HEK293 (cell line): Measurements from ENCODE around the gene NAGLU.

Experiments used
- CTCF ChIA-PET: fragments of 350-600 bp; formaldehyde crosslinking; extraction: SDS; loops from one replicate; lab custom pipeline; 2021; ENCODE audit warnings: antibody characterized with exemption; lab: Yijun Ruan, JAX
- POLR2A ChIA-PET: fragments of 300-600 bp; formaldehyde crosslinking; extraction: SDS; loops from one replicate; lab custom pipeline; 2020; ENCODE audit warnings: antibody characterized with exemption, inconsistent platforms; lab: Yijun Ruan, JAX
- H3K27ac ChIP-seq: fragments of 200-500 bp; sonication (Bioruptor generic); 2 replicates; pipeline ENCODE4 v1.5.1; 2014; ENCODE audit warnings: low read depth, low read length, control low read depth, inconsistent platforms; ENCODE audit errors: extremely low read depth
- H3K36me3 ChIP-seq, 2 experiments: fragments of 200-500 bp in 1 of 2; sonication (Bioruptor generic) in 1 of 2; 1 replicate in 1 of 2; 2 replicates in 1 of 2; pipeline ENCODE4 v1.5.1; 2014 to 2017; ENCODE audit warnings: inconsistent platforms in 2 of 2, low read length in 2 of 2; ENCODE audit not compliant: control insufficient read depth in 2 of 2, insufficient read depth in 1 of 2
- H3K4me1 ChIP-seq: fragments of 200-500 bp; sonication (Bioruptor generic); 2 replicates; pipeline ENCODE4 v1.5.1; 2014; ENCODE audit warnings: mild to moderate bottlenecking, low read length, inconsistent platforms; ENCODE audit not compliant: control insufficient read depth, insufficient read depth
- H3K4me3 ChIP-seq: 2 replicates; pipeline ENCODE4 v1.5.1; 2011; ENCODE audit warnings: low read depth, mild to moderate bottlenecking, control low read depth, low read length, moderate library complexity
- H3K9me3 ChIP-seq: fragments of 200-500 bp; sonication (Bioruptor generic); 2 replicates; pipeline ENCODE4 v1.5.1; 2014; ENCODE audit warnings: low read depth, low read length, inconsistent platforms; ENCODE audit not compliant: control insufficient read depth, insufficient read depth
- IKZF3 ChIP-seq: fragments of 450-650 bp; IDR thresholded peaks from 2 replicates; pipeline ENCODE4 v1.5.0; 2018; ENCODE audit warnings: missing biosample characterization, mild to moderate bottlenecking, missing genetic modification characterization, moderate library complexity
- KLF7 ChIP-seq: fragments of 450-650 bp; formaldehyde crosslinking; IDR thresholded peaks from 2 replicates; pipeline ENCODE4 v1.5.1; 2016; ENCODE audit warnings: missing biosample characterization, missing genetic modification characterization, borderline replicate concordance
- SP7 ChIP-seq: fragments of 450-650 bp; formaldehyde crosslinking; IDR thresholded peaks from 2 replicates; pipeline ENCODE4 v1.5.1; 2016; ENCODE audit warnings: missing biosample characterization, missing genetic modification characterization
- TRIM28 ChIP-seq: IDR thresholded peaks from 2 replicates; pipeline ENCODE4 v1.6.1; 2011; ENCODE audit warnings: low read length, control low read depth, borderline replicate concordance
- YY2 ChIP-seq: fragments of 450-650 bp; formaldehyde crosslinking; IDR thresholded peaks from 2 replicates; pipeline ENCODE4 v1.5.1; 2016; ENCODE audit warnings: missing biosample characterization, missing genetic modification characterization
- ZNF133 ChIP-seq: fragments of 450-650 bp; formaldehyde crosslinking; IDR thresholded peaks from 2 replicates; pipeline ENCODE4 v1.5.1; 2016; ENCODE audit warnings: missing biosample characterization, missing genetic modification characterization
- ZNF157 ChIP-seq: fragments of 450-650 bp; formaldehyde crosslinking; IDR thresholded peaks from 2 replicates; pipeline ENCODE4 v1.5.1; 2016; ENCODE audit warnings: missing biosample characterization, missing genetic modification characterization
- ZNF174 ChIP-seq: fragments of 450-650 bp; formaldehyde crosslinking; IDR thresholded peaks from 2 replicates; pipeline ENCODE4 v1.5.0; 2017; ENCODE audit warnings: missing biosample characterization, mild to moderate bottlenecking, missing genetic modification characterization
- ZNF350 ChIP-seq: fragments of 450-650 bp; formaldehyde crosslinking; IDR thresholded peaks from 2 replicates; pipeline ENCODE4 v1.5.0; 2017; ENCODE audit warnings: missing biosample characterization, mild to moderate bottlenecking, missing genetic modification characterization
- ZNF571 ChIP-seq: fragments of 450-650 bp; formaldehyde crosslinking; IDR thresholded peaks from 2 replicates; pipeline ENCODE4 v1.5.0; 2017; ENCODE audit warnings: missing biosample characterization, missing genetic modification characterization
- ZNF664 ChIP-seq: fragments of 450-650 bp; formaldehyde crosslinking; IDR thresholded peaks from 2 replicates; pipeline ENCODE4 v1.5.1; 2016; ENCODE audit warnings: missing biosample characterization, missing genetic modification characterization
- ZNF701 ChIP-seq: fragments of 450-650 bp; formaldehyde crosslinking; IDR thresholded peaks from 2 replicates; pipeline ENCODE4 v1.5.1; 2016; ENCODE audit warnings: missing biosample characterization, missing genetic modification characterization
- ZSCAN23 ChIP-seq: fragments of 450-650 bp; formaldehyde crosslinking; IDR thresholded peaks from 2 replicates; pipeline ENCODE4 v1.5.1; 2016; ENCODE audit warnings: missing biosample characterization, missing genetic modification characterization
- ZSCAN30 ChIP-seq: fragments of 450-650 bp; IDR thresholded peaks from 2 replicates; pipeline ENCODE4 v1.5.1; 2018; ENCODE audit warnings: missing biosample characterization, mild to moderate bottlenecking, missing genetic modification characterization, moderate library complexity
- TF ChIP-seq, protein P1 (sequence below): fragments of 450-650 bp; formaldehyde crosslinking; IDR thresholded peaks from 2 replicates; pipeline ENCODE4 v1.5.1; 2016; ENCODE audit warnings: missing biosample characterization, missing genetic modification characterization, borderline replicate concordance
- TF ChIP-seq, protein P2 (sequence below): fragments of 450-650 bp; formaldehyde crosslinking; IDR thresholded peaks from 2 replicates; pipeline ENCODE4 v1.5.1; 2016; ENCODE audit warnings: missing biosample characterization, missing genetic modification characterization
- TF ChIP-seq, protein P3 (sequence below): fragments of 450-650 bp; formaldehyde crosslinking; IDR thresholded peaks from 2 replicates; pipeline ENCODE4 v1.5.1; 2016; ENCODE audit warnings: missing biosample characterization, missing genetic modification characterization
- TF ChIP-seq, protein P4 (sequence below): fragments of 450-650 bp; formaldehyde crosslinking; IDR thresholded peaks from 2 replicates; pipeline ENCODE4 v1.5.1; 2016; ENCODE audit warnings: missing biosample characterization, missing genetic modification characterization

NAGLU gene

DNA sequence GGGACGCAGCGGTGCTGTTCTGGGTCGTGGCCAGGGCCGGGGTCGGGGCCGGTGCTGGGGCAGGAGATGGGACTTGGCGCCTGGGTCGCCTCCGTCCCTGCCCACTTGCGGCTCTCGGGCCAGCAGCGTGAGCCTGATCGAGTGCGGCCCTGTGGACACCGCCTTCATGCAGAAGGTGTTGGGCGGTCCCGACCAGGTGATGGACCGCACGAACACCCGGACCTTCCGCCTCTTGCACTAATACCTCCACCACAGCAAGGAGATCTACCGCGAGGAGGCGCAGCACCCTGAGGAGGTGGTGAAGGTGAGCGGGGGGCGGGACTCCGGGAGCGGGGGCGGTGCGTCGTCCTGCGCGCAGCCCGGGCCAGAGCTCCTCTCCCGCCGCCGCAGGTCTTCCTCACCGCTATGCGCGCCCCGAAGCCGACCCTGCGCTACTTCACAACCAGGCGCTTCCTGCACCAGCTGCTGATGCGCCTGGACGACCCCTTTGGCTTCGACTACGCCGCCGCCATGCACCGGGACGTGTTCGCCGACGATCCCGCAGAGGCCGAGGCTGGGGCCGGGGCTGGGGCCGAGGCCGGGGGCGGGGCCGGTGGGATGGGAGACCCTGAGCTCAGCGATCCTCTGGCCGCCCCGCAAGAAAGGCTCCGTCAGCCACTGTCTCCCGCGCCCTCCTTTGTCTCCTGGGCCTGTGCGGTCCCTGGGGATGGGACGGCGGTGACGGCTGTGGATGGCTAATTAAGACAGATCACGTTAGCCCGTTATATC, 12.2 kb downstream of the NAGLU start:
- Histone ChIP-seq H3K4me1 (peaks cover 4% of the 10 kb centered on the region; the same call in 1 of the 2 replicates), H3K27ac (peak overlapping the region; percentile 37; the same call in 1 of the 2 replicates), H3K36me3 (peaks cover 4 to 17% of the 10 kb centered on the region in 2 experiments; a peak in 2 of 3 replicates), H3K4me3 (peak overlapping the region; percentile 38), H3K9me3 (no peaks in the 10 kb centered on the region)
- POLR2A ChIA-PET, result interaction anchor here (0.6 to 2.0 kb wide), 9 partner anchors 12 to 744 kb away, joined by 3 to 20 read pairs (median 4); partner anchors contain the start of genes CAVIN1, MLX, NAGLU and PSMC3IP
- CTCF ChIA-PET, result interaction anchor here (0.6 to 4.3 kb wide), 16 partner anchors 11 to 226 kb away, joined by 3 to 19 read pairs (median 4); partner anchors contain the start of genes COASY and NAGLU
- TF ChIP-seq KLF7, result no peak
- TF ChIP-seq, protein P1, sequence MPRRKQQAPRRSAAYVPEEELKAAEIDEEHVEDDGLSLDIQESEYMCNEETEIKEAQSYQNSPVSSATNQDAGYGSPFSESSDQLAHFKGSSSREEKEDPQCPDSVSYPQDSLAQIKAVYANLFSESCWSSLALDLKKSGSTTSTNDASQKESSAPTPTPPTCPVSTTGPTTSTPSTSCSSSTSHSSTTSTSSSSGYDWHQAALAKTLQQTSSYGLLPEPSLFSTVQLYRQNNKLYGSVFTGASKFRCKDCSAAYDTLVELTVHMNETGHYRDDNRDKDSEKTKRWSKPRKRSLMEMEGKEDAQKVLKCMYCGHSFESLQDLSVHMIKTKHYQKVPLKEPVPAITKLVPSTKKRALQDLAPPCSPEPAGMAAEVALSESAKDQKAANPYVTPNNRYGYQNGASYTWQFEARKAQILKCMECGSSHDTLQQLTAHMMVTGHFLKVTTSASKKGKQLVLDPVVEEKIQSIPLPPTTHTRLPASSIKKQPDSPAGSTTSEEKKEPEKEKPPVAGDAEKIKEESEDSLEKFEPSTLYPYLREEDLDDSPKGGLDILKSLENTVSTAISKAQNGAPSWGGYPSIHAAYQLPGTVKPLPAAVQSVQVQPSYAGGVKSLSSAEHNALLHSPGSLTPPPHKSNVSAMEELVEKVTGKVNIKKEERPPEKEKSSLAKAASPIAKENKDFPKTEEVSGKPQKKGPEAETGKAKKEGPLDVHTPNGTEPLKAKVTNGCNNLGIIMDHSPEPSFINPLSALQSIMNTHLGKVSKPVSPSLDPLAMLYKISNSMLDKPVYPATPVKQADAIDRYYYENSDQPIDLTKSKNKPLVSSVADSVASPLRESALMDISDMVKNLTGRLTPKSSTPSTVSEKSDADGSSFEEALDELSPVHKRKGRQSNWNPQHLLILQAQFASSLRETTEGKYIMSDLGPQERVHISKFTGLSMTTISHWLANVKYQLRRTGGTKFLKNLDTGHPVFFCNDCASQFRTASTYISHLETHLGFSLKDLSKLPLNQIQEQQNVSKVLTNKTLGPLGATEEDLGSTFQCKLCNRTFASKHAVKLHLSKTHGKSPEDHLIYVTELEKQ, result no peak
- no peak for TF ChIP-seq ZNF664
- TF ChIP-seq ZNF133 (tag by site-specific recombination), result no peak
- no peak for TF ChIP-seq ZNF571 (tag by site-specific recombination)
- TF ChIP-seq, protein P2, sequence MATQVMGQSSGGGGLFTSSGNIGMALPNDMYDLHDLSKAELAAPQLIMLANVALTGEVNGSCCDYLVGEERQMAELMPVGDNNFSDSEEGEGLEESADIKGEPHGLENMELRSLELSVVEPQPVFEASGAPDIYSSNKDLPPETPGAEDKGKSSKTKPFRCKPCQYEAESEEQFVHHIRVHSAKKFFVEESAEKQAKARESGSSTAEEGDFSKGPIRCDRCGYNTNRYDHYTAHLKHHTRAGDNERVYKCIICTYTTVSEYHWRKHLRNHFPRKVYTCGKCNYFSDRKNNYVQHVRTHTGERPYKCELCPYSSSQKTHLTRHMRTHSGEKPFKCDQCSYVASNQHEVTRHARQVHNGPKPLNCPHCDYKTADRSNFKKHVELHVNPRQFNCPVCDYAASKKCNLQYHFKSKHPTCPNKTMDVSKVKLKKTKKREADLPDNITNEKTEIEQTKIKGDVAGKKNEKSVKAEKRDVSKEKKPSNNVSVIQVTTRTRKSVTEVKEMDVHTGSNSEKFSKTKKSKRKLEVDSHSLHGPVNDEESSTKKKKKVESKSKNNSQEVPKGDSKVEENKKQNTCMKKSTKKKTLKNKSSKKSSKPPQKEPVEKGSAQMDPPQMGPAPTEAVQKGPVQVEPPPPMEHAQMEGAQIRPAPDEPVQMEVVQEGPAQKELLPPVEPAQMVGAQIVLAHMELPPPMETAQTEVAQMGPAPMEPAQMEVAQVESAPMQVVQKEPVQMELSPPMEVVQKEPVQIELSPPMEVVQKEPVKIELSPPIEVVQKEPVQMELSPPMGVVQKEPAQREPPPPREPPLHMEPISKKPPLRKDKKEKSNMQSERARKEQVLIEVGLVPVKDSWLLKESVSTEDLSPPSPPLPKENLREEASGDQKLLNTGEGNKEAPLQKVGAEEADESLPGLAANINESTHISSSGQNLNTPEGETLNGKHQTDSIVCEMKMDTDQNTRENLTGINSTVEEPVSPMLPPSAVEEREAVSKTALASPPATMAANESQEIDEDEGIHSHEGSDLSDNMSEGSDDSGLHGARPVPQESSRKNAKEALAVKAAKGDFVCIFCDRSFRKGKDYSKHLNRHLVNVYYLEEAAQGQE (tag by site-specific recombination), result no peak
- TF ChIP-seq, protein P3, sequence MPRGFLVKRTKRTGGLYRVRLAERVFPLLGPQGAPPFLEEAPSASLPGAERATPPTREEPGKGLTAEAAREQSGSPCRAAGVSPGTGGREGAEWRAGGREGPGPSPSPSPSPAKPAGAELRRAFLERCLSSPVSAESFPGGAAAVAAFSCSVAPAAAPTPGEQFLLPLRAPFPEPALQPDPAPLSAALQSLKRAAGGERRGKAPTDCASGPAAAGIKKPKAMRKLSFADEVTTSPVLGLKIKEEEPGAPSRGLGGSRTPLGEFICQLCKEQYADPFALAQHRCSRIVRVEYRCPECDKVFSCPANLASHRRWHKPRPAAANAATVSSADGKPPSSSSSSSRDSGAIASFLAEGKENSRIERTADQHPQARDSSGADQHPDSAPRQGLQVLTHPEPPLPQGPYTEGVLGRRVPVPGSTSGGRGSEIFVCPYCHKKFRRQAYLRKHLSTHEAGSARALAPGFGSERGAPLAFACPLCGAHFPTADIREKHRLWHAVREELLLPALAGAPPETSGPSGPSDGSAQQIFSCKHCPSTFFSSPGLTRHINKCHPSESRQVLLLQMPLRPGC (tag by site-specific recombination), result no peak
- TF ChIP-seq ZNF350 (tag by site-specific recombination), result no peak
- TF ChIP-seq TRIM28, result no peak
- no peak for TF ChIP-seq IKZF3 (tag by site-specific recombination)
- no peak for TF ChIP-seq ZSCAN23 (tag by site-specific recombination)
- no peak for TF ChIP-seq ZNF701 (tag by site-specific recombination)
- TF ChIP-seq, protein P4, sequence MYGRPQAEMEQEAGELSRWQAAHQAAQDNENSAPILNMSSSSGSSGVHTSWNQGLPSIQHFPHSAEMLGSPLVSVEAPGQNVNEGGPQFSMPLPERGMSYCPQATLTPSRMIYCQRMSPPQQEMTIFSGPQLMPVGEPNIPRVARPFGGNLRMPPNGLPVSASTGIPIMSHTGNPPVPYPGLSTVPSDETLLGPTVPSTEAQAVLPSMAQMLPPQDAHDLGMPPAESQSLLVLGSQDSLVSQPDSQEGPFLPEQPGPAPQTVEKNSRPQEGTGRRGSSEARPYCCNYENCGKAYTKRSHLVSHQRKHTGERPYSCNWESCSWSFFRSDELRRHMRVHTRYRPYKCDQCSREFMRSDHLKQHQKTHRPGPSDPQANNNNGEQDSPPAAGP (tag by site-specific recombination), result no peak
- no peak for TF ChIP-seq ZNF174 (tag by site-specific recombination)
- no peak for TF ChIP-seq ZNF157 (tag by site-specific recombination)
- no peak for TF ChIP-seq YY2 (tag by site-specific recombination)
- TF ChIP-seq ZSCAN30 (tag by site-specific recombination), result no peak
- TF ChIP-seq SP7 (tag by site-specific recombination), result no peak
